Esophagus (tissue), 2 donors: ENCODE measurements around the gene ITGBL1. TPM values are rescaled to one million over a fixed set of nuclear protein-coding genes. Genes with fewer than 3 reads are reported as not detected.

ENCODE experiments used
- H3K27ac ChIP-seq, 2 donors: one replicate each; pipeline ENCODE4 v1.5.1; 2013; ENCODE audit warnings: low read depth in 2 of 2, mild to moderate bottlenecking in 2 of 2, inconsistent platforms in 1 of 2, low read length in 1 of 2, moderate library complexity in 1 of 2
- H3K27me3 ChIP-seq, 2 donors: one replicate each; pipeline ENCODE4 v1.6.1; 2013; ENCODE audit warnings: low read length in 2 of 2, control low read depth in 1 of 2, mild to moderate bottlenecking in 1 of 2; ENCODE audit not compliant: insufficient read depth in 2 of 2, control insufficient read depth in 1 of 2
- H3K36me3 ChIP-seq, 2 donors: one replicate each; pipeline ENCODE4 v1.6.1; 2013; ENCODE audit warnings: low read length in 1 of 2; ENCODE audit not compliant: control insufficient read depth in 2 of 2, insufficient read depth in 2 of 2
- H3K4me1 ChIP-seq, 2 donors: one replicate each; pipeline ENCODE4 v1.6.1; 2013; ENCODE audit warnings: low read length in 1 of 2; ENCODE audit not compliant: control insufficient read depth in 2 of 2, insufficient read depth in 2 of 2
- H3K4me3 ChIP-seq, 2 donors: one replicate each; pipeline ENCODE4 v1.5.1; 2013; ENCODE audit warnings: low read length in 2 of 2, mild to moderate bottlenecking in 2 of 2, low read depth in 1 of 2, moderate library complexity in 1 of 2
- H3K9me3 ChIP-seq, 2 donors: one replicate each; pipeline ENCODE4 v1.6.1; 2013; ENCODE audit warnings: mild to moderate bottlenecking in 2 of 2, low read depth in 1 of 2, low read length in 1 of 2, moderate library complexity in 1 of 2; ENCODE audit not compliant: control insufficient read depth in 2 of 2, insufficient read depth in 1 of 2
- WGBS, 2 donors: extraction: QIAGEN DNeasy Blood & Tissue Kit; methylation state at CpG; one replicate each; pipeline ENCODE4 v1.1.7; 2013; 5-methylcytosine and 5-hydroxymethylcytosine counted together
- polyA plus RNA-seq, 2 donors: library from polyadenylated mRNA; stranded (reverse); fragments of 200-250 nt; gene quantifications; one replicate each; pipeline ENCODE4 v1.2.3, GENCODE V29; 2013
- donor health status: healthy with polysubstance abuse.
- donor health status: Bipolar disorder and iron deficiency.

Gene ITGBL1
- polyA plus RNA-seq, 2 donors, result 0.96 to 1.0 TPM

DNA sequence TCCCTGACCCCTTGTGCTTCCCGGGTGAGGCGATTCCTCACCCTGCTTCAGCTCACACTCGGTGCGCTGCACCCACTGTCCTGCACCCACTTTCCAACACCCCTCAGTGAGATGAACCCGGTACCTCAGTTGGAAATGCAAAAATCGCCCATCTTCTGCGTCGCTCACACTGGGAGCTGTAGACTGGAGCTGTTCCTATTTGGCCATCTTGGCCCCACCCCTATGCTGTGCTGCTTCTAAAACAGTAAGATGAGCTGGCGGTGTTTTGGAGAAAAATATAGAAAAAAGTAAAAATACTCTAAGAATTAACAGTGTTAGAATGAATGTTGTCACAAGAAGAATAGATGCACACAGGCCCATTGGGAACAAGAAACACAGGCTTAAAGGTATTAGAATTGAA is 92.5 kb downstream of the ITGBL1 start:
- Histone ChIP-seq H3K36me3 (no peaks in the 10 kb centered on the region), H3K4me3 (no peak overlapping the region), H3K27me3 (no peaks in the 10 kb centered on the region), H3K4me1 (no peaks in the 10 kb centered on the region), H3K27ac (no peak overlapping the region), H3K9me3 (no peaks in the 10 kb centered on the region)
- 95 to 96% methylated on average over 9 of the region's 9 CpGs for WGBS, 2 donors

DNA sequence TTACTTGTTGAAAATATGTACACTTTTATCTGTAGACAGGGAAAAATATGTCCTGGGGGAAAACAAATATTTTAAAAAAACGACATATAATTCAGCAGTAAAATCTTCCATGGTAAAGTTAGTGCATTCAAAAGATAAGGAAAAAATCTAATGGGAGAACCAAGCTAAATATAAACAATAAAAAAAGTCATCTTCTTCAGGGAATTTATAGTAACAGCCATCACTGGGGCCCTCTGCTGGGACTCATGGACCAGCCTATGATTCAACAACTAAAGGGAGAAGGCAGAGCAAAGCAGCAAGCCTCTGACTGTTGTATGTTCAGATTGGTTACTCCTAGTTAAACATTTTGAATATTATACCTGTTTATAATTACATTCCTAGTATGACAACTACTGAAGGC is 93.0 kb downstream of the ITGBL1 start:
- 39 to 56% methylated on average over 1 of the region's 1 CpG for WGBS, 2 donors
- H3K27me3 ChIP-seq, result no peaks in the 10 kb centered on the region
- no peaks in the 10 kb centered on the region for H3K9me3 ChIP-seq
- H3K36me3 ChIP-seq, result no peaks in the 10 kb centered on the region
- H3K27ac ChIP-seq, result no peak overlapping the region
- H3K4me1 ChIP-seq, result no peaks in the 10 kb centered on the region
- H3K4me3 ChIP-seq, result no peak overlapping the region

DNA sequence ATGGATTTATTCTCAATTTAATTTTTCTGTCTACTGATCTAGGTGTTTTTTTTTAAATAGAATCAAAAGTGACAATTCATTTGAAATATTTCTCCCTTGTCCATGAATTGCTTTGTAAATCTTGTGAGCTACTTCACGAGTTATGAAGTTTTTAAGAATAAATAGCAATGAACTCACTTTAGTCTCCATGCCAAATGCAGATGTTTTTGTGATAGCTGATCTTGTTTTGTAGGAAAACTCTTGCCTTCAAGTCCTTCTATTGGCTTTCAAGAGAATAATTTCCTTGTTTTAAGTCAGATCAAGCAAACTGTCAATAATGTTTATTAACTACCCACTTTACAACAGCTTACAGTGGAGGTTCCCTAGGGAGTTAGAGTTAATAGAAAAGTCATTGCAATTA is 99.8 kb downstream of the ITGBL1 start:
- WGBS, 2 donors, result 47 to 54% methylated on average over 1 of the region's 1 CpG
- Histone ChIP-seq H3K4me3 (no peak overlapping the region), H3K27ac (no peak overlapping the region), H3K36me3 (no peaks in the 10 kb centered on the region), H3K4me1 (no peaks in the 10 kb centered on the region), H3K27me3 (no peaks in the 10 kb centered on the region), H3K9me3 (no peaks in the 10 kb centered on the region)

DNA sequence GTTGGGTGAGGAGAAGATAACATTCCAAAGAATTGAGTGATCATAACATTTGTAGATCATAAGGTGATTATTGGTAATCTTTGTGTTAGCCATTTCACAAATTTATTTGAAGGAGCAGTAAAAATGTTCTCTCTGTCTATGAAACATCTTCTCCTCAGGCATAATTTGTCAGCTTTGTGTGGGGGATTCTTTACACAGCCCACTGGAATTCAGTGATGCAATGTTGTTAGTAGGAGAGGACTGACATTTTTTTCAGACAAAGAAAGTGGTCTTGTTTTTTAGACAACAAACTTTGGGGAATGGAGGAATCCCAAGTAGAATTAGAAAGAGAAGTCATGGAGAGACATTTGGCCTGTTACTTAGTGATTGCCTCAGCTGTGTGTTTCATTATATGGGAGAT is 100.3 kb downstream of the ITGBL1 start:
- Histone ChIP-seq H3K27ac (no peak overlapping the region), H3K36me3 (no peaks in the 10 kb centered on the region), H3K4me1 (no peaks in the 10 kb centered on the region)

DNA sequence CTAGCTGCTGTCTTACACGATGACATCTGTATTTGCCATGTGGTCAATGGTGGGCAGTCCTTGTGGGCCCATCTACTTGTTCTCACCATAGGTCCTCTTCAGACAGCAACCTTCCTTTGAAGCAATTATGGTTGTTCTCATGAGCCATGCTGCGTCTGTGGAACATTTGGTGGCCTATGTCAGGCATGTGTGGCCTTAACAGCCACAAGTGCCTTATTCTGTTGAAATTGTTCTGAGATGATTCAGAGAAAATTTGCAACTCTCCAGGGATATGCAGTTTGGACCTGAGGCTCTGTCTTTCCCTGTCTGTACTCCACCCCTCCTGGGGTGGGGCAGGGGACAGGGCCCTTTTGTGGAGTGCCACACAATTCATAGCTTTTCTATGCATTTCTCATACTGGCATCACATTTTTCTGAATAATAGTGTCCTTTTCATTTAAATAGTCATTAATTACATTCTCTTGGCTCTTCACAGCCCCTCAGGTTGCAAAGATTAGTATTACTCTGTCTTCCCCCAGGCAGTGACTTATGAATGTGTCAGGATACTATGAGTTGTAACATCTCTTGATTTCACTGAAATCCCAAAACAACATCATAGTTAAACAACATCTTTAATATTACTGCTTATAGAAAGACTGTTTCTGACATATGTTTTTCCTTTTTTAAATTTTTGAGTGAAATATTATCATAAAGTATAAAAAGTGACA is 102.1 kb downstream of the ITGBL1 start:
- Histone ChIP-seq H3K27ac (no peak overlapping the region), H3K9me3 (no peaks in the 10 kb centered on the region), H3K4me1 (no peaks in the 10 kb centered on the region), H3K27me3 (no peaks in the 10 kb centered on the region), H3K36me3 (no peaks in the 10 kb centered on the region), H3K4me3 (no peak overlapping the region)
- WGBS, 2 donors, result 80 to 87% methylated on average over 2 of the region's 2 CpGs

More for the DNA sequence above, 100.3 kb downstream of the ITGBL1 start:
- no peaks in the 10 kb centered on the region for H3K9me3 ChIP-seq
- H3K4me3 ChIP-seq, result no peak overlapping the region
- H3K27me3 ChIP-seq, result no peaks in the 10 kb centered on the region

DNA sequence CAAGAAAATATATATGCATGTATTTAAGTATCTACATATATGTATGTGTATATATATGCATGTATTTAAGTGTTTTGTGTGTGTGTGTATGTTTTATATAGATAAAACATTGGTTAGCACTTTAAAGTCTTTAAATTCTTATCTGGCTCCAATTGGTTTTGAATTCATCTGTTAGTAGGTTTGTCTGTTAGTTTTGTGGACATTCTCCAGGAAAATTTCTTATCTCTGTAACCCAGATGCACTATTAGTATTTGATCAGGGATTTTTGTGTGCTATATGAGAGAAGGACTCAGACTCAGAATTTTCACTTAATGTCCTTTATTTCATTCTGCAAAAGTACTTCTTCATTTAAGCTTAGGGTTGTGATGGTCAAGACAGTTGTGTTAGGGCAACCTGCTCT is 103.1 kb downstream of the ITGBL1 start:
- Histone ChIP-seq H3K4me1 (no peaks in the 10 kb centered on the region), H3K4me3 (no peak overlapping the region), H3K9me3 (no peaks in the 10 kb centered on the region), H3K27ac (no peak overlapping the region), H3K27me3 (no peaks in the 10 kb centered on the region), H3K36me3 (no peaks in the 10 kb centered on the region)

DNA sequence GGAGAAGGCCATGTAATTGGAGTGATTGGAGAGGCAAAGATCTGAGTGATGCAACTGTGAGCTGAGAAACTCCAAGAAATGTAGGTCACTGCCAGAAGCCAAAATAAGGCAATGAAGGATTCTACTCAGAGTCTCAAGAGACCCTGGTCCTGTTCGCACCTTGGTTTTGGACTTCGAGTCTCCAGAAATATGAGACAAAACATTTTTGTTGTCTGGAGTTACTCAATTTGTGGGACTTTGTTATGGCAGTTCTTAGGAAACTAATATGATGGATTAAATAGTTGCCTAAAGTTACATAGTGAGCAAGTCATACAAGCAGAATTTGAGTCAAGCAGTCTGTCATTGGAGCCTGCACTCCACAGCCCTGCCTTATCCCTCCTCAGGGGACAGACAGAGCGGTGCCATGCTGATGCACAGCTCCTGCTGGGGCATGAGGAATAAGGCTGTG is 104.2 kb downstream of the ITGBL1 start:
- Histone ChIP-seq H3K4me3 (no peak overlapping the region), H3K4me1 (no peaks in the 10 kb centered on the region), H3K36me3 (no peaks in the 10 kb centered on the region), H3K27me3 (no peaks in the 10 kb centered on the region), H3K27ac (no peak overlapping the region), H3K9me3 (no peaks in the 10 kb centered on the region)
- WGBS, 2 donors, result 87 to 89% methylated on average over 3 of the region's 3 CpGs

DNA sequence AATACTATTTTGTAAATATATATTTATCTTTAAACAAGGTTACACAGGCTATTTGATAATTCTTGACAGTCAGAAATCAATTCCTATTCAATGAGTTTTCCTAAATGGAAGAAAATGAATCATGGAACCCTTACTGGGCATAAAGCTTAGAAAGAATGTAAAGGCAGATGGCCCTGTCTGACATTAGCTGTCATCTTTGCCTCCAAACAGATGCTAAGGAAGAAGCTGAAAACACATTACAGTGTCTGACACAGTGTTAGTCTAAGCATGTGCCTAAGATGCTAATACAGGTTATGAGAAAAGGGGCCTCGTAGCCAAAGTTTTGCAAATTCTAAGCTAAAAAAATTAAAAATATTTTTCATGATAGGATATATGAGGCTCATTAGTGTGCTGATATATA is 112.8 kb downstream of the ITGBL1 start:
- no peaks in the 10 kb centered on the region for H3K27me3 ChIP-seq
- no peaks in the 10 kb centered on the region for H3K36me3 ChIP-seq
- H3K4me1 ChIP-seq, result no peaks in the 10 kb centered on the region
- H3K4me3 ChIP-seq, result no peak overlapping the region
- 89 to 95% methylated on average over 1 of the region's 1 CpG for WGBS, 2 donors
- H3K9me3 ChIP-seq, result no peaks in the 10 kb centered on the region
- H3K27ac ChIP-seq, result no peak overlapping the region

DNA sequence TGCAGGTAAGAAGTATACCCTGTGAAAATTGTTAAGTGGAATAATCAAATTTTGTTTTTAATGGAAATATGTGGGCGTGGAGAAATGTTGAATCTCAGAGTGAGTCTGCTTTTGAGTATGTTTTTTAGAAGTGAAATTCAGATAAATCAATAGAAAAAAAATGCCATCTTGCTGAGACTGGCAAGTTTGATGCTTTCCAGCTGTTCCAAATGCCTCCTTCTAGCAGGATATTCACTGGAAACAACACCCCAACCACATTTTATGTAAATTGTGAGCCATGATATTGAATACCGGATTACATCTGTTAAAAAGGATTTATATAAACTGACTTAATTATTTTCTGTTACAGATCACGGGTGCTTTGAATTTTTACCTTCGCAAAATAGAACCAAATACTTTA is 115.4 kb downstream of the ITGBL1 start:
- no peaks in the 10 kb centered on the region for H3K4me1 ChIP-seq
- 81 to 83% methylated on average over 4 of the region's 4 CpGs for WGBS, 2 donors
- no peaks in the 10 kb centered on the region for H3K9me3 ChIP-seq
- no peak overlapping the region for H3K4me3 ChIP-seq
- no peak overlapping the region for H3K27ac ChIP-seq
- H3K27me3 ChIP-seq, result no peaks in the 10 kb centered on the region
- no peaks in the 10 kb centered on the region for H3K36me3 ChIP-seq

DNA sequence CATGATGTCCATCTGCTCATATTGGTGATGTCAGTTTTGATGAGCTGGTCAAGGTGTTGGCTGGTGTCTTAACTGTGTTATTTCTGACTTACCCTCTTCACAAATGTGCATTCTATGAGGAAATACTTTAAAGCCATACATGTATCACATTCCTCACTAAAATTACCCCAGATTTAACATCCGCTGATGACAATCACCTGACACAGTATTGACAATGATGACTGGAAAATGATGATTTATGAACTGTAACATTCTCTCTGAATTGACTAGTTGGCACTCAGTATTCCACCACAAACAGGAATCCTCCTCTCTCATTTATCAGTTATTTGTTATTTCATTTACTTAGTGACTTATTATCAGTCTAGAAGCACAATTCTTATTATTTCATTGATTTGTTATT is 117.3 kb downstream of the ITGBL1 start:
- 93 to 98% methylated on average over 1 of the region's 1 CpG for WGBS, 2 donors
- Histone ChIP-seq H3K36me3 (no peaks in the 10 kb centered on the region), H3K4me1 (no peaks in the 10 kb centered on the region), H3K9me3 (no peaks in the 10 kb centered on the region), H3K4me3 (no peak overlapping the region), H3K27me3 (no peaks in the 10 kb centered on the region), H3K27ac (no peak overlapping the region)
